Measurements from ENCODE around the gene MPC2.

GRCh38 chr1:167911413-167911812 is 25.5 kb downstream of the MPC2 start:
- no peak for TF ChIP-seq EZH2phosphoT487 (IDR thresholded peaks at IDR 0.05; ENCODE audit: insufficient read depth, low read depth)
- no peak for TF ChIP-seq EZH2 (IDR thresholded peaks at IDR 0.05; ENCODE audit: insufficient read depth, poor library complexity, severe bottlenecking)

Data from GM23248 (cell line).